Raji (cell line): ENCODE measurements around the gene RGP1.

Experiments used
- POLR2A ChIP-seq: IDR thresholded peaks from 2 replicates; pipeline ENCODE4 v1.6.1; 2011; ENCODE audit warnings: low read depth, low read length, control low read depth; ENCODE audit not compliant: insufficient read depth

Gene RGP1

GRCh38 chr9:35797311-35798109 lies 48.4 kb downstream of the RGP1 start:
- TF ChIP-seq POLR2A = no peak

- no peak for TF ChIP-seq POLR2A
These were observed 49.7 kb downstream of the RGP1 start for GRCh38 chr9:35798658-35799374.

- TF ChIP-seq POLR2A = no peak
These were observed 51.4 kb downstream of the RGP1 start for GRCh38 chr9:35800530-35800929.

DNA sequence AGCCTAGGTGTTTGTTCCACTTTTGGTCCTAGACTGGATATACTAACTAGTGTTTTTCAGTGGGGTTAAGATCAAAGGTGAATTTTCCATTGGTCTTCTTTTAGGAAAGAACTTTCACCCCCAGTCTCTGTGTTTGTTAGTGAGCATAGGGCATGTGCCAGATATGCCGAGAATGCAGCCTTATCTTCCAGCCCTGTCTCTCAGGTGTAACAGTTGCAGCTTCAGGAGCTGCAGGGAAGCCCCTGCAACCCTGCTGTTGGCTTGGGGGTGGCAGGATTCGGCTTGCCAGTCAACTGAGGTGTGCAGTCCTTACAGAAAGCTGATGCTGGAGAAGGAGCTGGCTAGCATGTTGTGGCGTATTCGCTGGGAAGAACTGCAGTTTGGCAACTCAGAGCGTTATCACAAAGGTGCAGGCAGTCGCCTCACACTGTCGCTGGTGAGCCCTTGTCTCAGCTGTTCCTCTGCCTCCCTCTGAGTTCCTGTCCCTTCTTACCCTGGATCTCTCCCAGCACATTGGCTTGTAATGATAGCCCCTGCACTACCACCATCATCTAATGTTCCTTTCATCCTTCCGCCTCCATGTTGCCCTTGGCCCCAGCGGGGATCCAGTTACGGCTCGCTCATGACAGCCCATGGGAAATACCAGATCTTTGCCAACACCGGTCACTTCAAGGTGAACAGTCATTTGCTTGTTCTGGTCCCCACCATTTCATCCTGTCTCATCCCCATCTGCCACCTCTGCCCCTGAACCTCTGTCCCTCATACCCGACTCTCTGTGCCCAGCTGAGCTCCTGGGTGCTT lies 52.4 kb downstream of the RGP1 start:
- TF ChIP-seq POLR2A = no peak

DNA sequence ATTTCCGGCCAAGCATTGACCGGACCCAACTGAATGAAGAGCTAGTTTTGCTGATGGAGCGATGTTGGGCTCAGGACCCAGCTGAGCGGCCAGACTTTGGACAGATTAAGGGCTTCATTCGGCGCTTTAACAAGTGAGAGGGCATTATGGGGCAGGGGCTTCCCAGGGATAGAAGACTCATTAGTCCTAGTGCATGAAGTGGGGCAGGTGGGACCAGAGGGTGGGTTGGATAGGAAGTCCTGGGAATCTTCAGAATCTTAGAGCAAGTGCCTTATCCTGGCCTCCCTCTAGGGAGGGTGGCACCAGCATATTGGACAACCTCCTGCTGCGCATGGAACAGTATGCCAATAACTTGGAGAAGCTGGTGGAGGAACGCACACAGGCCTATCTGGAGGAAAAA lies 57.0 kb downstream of the RGP1 start:
- no peak for TF ChIP-seq POLR2A
